Left ventricle myocardium inferior (tissue), 1 donor: ENCODE data around the gene TTC12. TPM values are rescaled to one million over a fixed set of nuclear protein-coding genes. Genes with fewer than 3 reads are reported as not detected.

Source experiments
- DNase-seq: peaks from one replicate; pipeline ENCODE4 v3.0.0-alpha.2; 2020
- H3K27ac ChIP-seq: fragments of 200-600 bp; replicated peaks from 2 replicates; pipeline ENCODE4 v1.8.0; 2021
- H3K27me3 ChIP-seq: fragments of 200-600 bp; 2 replicates; pipeline ENCODE4 v1.8.0; 2021; ENCODE audit warnings: low read depth
- H3K36me3 ChIP-seq: fragments of 200-600 bp; 2 replicates; pipeline ENCODE4 v1.8.0; 2021
- H3K4me1 ChIP-seq: fragments of 200-600 bp; 2 replicates; pipeline ENCODE4 v1.8.0; 2021
- H3K4me3 ChIP-seq: fragments of 200-600 bp; 2 replicates; pipeline ENCODE4 v1.8.0; 2021; ENCODE audit warnings: mild to moderate bottlenecking, moderate library complexity
- H3K9me3 ChIP-seq: fragments of 200-600 bp; replicated peaks from 2 replicates; pipeline ENCODE4 v1.8.0; 2021
- intact Hi-C: fragments of 100-400 bp; cut with micrococcal nuclease; formaldehyde crosslinking; loops from one replicate; pipeline ENCODE4 v1.11.0; 2022
- total RNA-seq: library from RNA; stranded (reverse); fragmentation: NEBNext Ultra II Directional; extraction: Animal tissue kit (Norgen Biotek cat#: 25700); gene quantifications from one replicate; pipeline ENCODE4 v1.2.1, GENCODE V29; 2021
- TF ChIP-seq, protein P1 (sequence below): fragments of 200-600 bp; IDR thresholded peaks from 2 replicates; pipeline ENCODE4 v1.8.0; 2021; ENCODE audit warnings: antibody characterized with exemption, mild to moderate bottlenecking, borderline replicate concordance
- donor health status: DM: no; HTN: yes; CAD: no; lungs with severe emphysema.

Gene TTC12
- total RNA-seq, 1 donor from 2014 or later: 5.5 TPM

DNA sequence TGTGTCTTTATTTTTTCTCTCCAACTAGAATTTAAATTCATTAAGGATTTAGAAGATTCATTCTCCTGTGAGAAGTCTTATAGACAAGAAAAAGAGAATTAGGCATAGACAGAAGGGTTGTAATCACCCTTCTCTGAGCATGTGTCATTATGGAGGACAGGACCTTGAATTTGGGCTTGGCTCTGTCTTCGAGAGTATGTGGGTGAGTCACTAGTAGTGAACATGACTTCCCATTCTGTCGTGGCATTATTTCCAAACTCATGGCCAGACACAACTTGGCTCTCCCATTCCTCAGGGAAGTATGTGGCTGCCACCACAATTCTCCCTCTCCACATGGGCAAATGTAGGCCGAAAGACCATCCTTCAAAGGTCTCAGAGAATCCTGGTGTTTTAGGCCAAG, 58.9 kb downstream of the TTC12 start:
- Histone ChIP-seq H3K4me3 (no peak overlapping the region), H3K27me3 (peaks cover 6% of the 10 kb centered on the region), H3K27ac (no peak overlapping the region), H3K4me1 (no peaks in the 10 kb centered on the region), H3K36me3 (peaks cover 8% of the 10 kb centered on the region), H3K9me3 (no peaks in the 10 kb centered on the region)
- TF ChIP-seq, protein P1, sequence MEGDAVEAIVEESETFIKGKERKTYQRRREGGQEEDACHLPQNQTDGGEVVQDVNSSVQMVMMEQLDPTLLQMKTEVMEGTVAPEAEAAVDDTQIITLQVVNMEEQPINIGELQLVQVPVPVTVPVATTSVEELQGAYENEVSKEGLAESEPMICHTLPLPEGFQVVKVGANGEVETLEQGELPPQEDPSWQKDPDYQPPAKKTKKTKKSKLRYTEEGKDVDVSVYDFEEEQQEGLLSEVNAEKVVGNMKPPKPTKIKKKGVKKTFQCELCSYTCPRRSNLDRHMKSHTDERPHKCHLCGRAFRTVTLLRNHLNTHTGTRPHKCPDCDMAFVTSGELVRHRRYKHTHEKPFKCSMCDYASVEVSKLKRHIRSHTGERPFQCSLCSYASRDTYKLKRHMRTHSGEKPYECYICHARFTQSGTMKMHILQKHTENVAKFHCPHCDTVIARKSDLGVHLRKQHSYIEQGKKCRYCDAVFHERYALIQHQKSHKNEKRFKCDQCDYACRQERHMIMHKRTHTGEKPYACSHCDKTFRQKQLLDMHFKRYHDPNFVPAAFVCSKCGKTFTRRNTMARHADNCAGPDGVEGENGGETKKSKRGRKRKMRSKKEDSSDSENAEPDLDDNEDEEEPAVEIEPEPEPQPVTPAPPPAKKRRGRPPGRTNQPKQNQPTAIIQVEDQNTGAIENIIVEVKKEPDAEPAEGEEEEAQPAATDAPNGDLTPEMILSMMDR: no peak
- no peak for DNase-seq
- intact Hi-C loops: no loop called here

DNA sequence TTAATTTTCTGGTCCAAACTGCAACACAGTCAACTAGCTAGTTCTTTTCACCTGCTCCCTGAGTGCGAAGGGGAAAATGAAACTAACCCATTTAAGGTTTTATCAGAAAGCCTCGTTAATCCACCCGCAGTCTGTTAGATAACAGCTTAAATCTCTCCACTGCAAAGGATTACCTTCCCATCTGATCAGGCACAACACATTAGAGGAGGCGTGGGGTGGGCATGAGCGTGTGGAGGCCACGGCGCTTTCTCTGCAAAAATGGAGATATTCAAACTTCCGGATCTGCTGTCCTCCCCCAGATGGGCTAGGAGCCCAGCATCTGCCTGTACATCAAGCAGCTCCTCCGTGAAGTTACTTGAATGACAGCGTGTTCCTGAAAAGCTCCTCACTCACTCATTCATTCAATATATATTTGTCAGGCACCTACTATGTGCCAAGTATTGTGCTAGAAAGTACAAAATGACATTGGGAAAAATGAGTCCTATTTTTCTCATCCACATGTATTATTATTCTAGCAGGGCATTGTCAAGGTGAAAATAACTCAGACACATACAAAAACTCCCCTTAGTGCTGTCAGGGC, 59.7 kb downstream of the TTC12 start:
- H3K27ac ChIP-seq: no peak overlapping the region
- DNase-seq: no peak
- no peaks in the 10 kb centered on the region for H3K4me1 ChIP-seq
- H3K36me3 ChIP-seq: peaks cover under 1% of the 10 kb centered on the region
- peaks cover 13% of the 10 kb centered on the region for H3K27me3 ChIP-seq
- TF ChIP-seq, protein P1: no peak
- H3K9me3 ChIP-seq: no peaks in the 10 kb centered on the region
- intact Hi-C loops: no loop called here
- no peak overlapping the region for H3K4me3 ChIP-seq

DNA sequence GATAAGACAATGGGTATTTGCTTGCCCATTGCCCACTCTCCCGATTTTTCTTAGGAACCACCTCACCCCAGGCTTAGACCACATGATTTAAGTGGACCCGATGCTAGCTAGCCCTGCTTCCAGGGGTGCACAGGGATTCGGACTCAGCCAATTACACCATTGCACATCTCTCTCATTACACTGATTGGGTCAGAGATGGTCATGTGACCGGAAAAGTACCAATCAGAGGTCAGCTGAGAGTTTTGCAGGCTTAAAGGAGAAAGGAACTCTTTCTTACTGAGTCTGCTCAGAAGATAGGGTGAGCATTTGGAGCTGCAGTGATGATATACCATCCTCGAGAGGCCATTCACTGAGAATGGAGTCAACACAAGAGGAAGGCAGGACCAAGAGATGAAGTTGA, 61.0 kb downstream of the TTC12 start:
- Histone ChIP-seq H3K9me3 (no peaks in the 10 kb centered on the region), H3K4me1 (no peaks in the 10 kb centered on the region), H3K36me3 (no peaks in the 10 kb centered on the region), H3K4me3 (no peak overlapping the region), H3K27ac (no peak overlapping the region), H3K27me3 (peaks cover 26% of the 10 kb centered on the region)
- intact Hi-C loops: no loop called here
- no peak for DNase-seq
- TF ChIP-seq, protein P1: no peak

DNA sequence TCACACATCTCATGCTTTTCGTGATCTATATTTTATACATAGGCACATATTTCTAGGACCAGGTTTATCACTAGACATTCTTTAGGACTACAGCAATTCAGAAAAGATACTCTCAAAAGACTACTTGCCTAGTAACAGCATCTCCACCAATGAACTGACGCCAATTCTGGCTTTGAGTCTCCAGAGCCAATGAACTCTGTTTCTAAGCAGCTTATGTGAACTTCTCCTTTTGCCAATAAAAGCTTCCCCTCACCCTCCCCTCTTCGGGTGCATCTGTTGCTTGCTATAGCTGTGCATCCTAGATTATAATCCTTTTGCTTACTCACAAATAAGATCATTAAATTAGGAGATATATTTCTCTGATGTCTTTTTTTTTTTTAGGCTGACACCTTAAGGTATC, 61.8 kb downstream of the TTC12 start:
- TF ChIP-seq, protein P1: no peak
- no peaks in the 10 kb centered on the region for H3K4me1 ChIP-seq
- H3K36me3 ChIP-seq: peaks cover 4% of the 10 kb centered on the region
- intact Hi-C loops: no loop called here
- no peaks in the 10 kb centered on the region for H3K9me3 ChIP-seq
- no peak overlapping the region for H3K27ac ChIP-seq
- H3K4me3 ChIP-seq: no peak overlapping the region
- no peak for DNase-seq
- peaks cover 26% of the 10 kb centered on the region for H3K27me3 ChIP-seq

DNA sequence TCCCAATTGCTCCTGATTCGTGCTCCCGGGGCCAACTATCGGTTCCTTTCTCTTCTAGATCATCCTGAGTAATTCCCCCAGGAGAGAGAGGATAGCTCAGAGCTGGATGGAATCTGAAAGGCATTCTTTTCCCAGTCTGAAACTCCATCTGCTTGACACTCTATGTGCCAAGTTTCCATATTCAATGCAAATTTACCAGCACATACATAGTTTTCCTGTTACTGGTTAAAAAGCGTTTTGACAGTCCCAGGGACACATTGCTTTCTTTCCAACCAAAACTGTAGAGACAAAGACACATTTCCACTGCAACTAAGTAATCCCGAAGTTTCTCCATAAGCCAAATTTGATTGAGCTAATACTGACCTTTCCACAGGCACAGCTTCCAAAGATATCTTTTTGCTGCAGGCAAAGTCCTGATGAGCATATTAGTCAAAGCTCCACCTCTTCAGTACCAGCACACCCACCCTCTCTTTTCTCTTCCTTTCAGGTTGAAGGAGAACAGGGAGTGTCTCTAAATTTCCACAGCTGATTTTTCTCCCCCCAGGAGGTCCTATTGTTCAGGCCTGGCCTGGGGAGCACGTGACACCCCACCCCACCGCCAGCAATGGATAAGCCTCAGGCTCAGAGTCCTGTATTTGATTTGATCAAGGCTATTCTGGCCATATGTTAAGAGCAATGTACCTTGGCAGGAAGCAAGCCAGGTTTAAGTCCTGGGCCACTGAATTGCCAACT, 63.5 kb downstream of the TTC12 start:
- Histone ChIP-seq H3K27ac (no peak overlapping the region), H3K36me3 (peaks cover 4% of the 10 kb centered on the region), H3K27me3 (peaks cover 26% of the 10 kb centered on the region), H3K9me3 (no peaks in the 10 kb centered on the region), H3K4me3 (no peak overlapping the region), H3K4me1 (no peaks in the 10 kb centered on the region)
- DNase-seq: no peak
- intact Hi-C loops: no loop called here
- TF ChIP-seq, protein P1: no peak
